Thymus (tissue), 11 donors: ENCODE measurements around the gene CTXND1. TPM values are rescaled to one million over a fixed set of nuclear protein-coding genes. Genes with fewer than 3 reads are reported as not detected.

Source experiments
- DNase-seq, 9 donors: peaks; one replicate each; pipeline ENCODE4 v3.0.0-alpha.2; 2013; ENCODE audit warnings: low spot score in 9 of 9, low read depth in 6 of 9, missing footprints in 1 of 9
- H3K27ac ChIP-seq, 2 donors: one replicate each; pipeline ENCODE4 v1.5.1; 2013; ENCODE audit warnings: control low read depth in 1 of 2, low read depth in 1 of 2, low read length in 1 of 2, mild to moderate bottlenecking in 1 of 2, moderate library complexity in 1 of 2
- H3K27me3 ChIP-seq, 2 donors: one replicate each; pipeline ENCODE4 v1.5.1; 2013; ENCODE audit warnings: low read length in 1 of 2; ENCODE audit not compliant: control insufficient read depth in 2 of 2, insufficient read depth in 1 of 2
- H3K36me3 ChIP-seq, 2 donors: one replicate each; pipeline ENCODE4 v1.5.1; 2013; ENCODE audit warnings: low read length in 1 of 2, mild to moderate bottlenecking in 1 of 2, moderate library complexity in 1 of 2; ENCODE audit not compliant: control insufficient read depth in 2 of 2, insufficient read depth in 2 of 2
- H3K4me1 ChIP-seq, 2 donors: one replicate each; pipeline ENCODE4 v1.5.1; 2013; ENCODE audit warnings: low read length in 2 of 2; ENCODE audit not compliant: control insufficient read depth in 2 of 2, insufficient read depth in 2 of 2
- H3K4me3 ChIP-seq, 2 donors: one replicate each; pipeline ENCODE4 v1.5.1; 2013; ENCODE audit warnings: low read length in 2 of 2, control low read depth in 1 of 2, mild to moderate bottlenecking in 1 of 2
- H3K9me3 ChIP-seq, 2 donors: one replicate each; pipeline ENCODE4 v1.5.1; 2013; ENCODE audit warnings: low read length in 1 of 2, mild to moderate bottlenecking in 1 of 2; ENCODE audit not compliant: control insufficient read depth in 2 of 2, insufficient read depth in 1 of 2
- WGBS: extraction: QIAGEN DNeasy Blood & Tissue Kit; methylation state at CpG from one replicate; pipeline ENCODE4 v1.1.7; 2013; 5-methylcytosine and 5-hydroxymethylcytosine counted together
- polyA plus RNA-seq: library from polyadenylated mRNA; stranded (reverse); fragments of 200-250 nt; gene quantifications from one replicate; pipeline ENCODE4 v1.2.3, GENCODE V29; 2013
- total RNA-seq: library from RNA; stranded (reverse); fragments of 120-200 nt; gene quantifications from one replicate; pipeline ENCODE4 v1.2.4, GENCODE V29; 2013
- donor health status: healthy.

CTXND1 gene
- total and polyA plus RNA-seq, 2 donors: 0.05 to 0.07 TPM

GRCh38 chr15:80194186-80194585 lies 57.8 kb downstream of the CTXND1 start:
- no peak overlapping the region for H3K4me3 ChIP-seq
- no peaks in the 10 kb centered on the region for H3K36me3 ChIP-seq
- no peaks in the 10 kb centered on the region for H3K27me3 ChIP-seq
- no peak for DNase-seq
- H3K27ac ChIP-seq: no peak overlapping the region
- H3K9me3 ChIP-seq: no peaks in the 10 kb centered on the region
- H3K4me1 ChIP-seq: no peaks in the 10 kb centered on the region
- 99% methylated on average over 1 of the region's 1 CpG for WGBS

GRCh38 chr15:80191897-80192595 lies 60.0 kb downstream of the CTXND1 start:
- H3K4me1 ChIP-seq: no peaks in the 10 kb centered on the region
- H3K27me3 ChIP-seq: no peaks in the 10 kb centered on the region
- H3K4me3 ChIP-seq: no peak overlapping the region
- H3K9me3 ChIP-seq: no peaks in the 10 kb centered on the region
- no peaks in the 10 kb centered on the region for H3K36me3 ChIP-seq
- H3K27ac ChIP-seq: no peak overlapping the region
- WGBS: 97% methylated on average over 8 of the region's 8 CpGs
- DNase-seq: no peak

- WGBS: 96% methylated on average over 2 of the region's 2 CpGs
- Histone ChIP-seq H3K9me3 (no peaks in the 10 kb centered on the region), H3K4me3 (no peak overlapping the region), H3K36me3 (no peaks in the 10 kb centered on the region), H3K27ac (no peak overlapping the region), H3K4me1 (no peaks in the 10 kb centered on the region), H3K27me3 (no peaks in the 10 kb centered on the region)
- DNase-seq: no peak
Observed at GRCh38 chr15:80191198-80191597, 60.8 kb downstream of the CTXND1 start.

GRCh38 chr15:80188251-80188650 lies 63.8 kb downstream of the CTXND1 start:
- H3K27me3 ChIP-seq: no peaks in the 10 kb centered on the region
- 93% methylated on average over 2 of the region's 2 CpGs for WGBS
- H3K9me3 ChIP-seq: no peaks in the 10 kb centered on the region
- no peaks in the 10 kb centered on the region for H3K4me1 ChIP-seq
- no peak overlapping the region for H3K27ac ChIP-seq
- DNase-seq: no peak
- no peaks in the 10 kb centered on the region for H3K36me3 ChIP-seq
- no peak overlapping the region for H3K4me3 ChIP-seq

GRCh38 chr15:80186597-80186996 lies 65.4 kb downstream of the CTXND1 start:
- no peak overlapping the region for H3K27ac ChIP-seq
- H3K4me1 ChIP-seq: no peaks in the 10 kb centered on the region
- H3K9me3 ChIP-seq: no peaks in the 10 kb centered on the region
- no peaks in the 10 kb centered on the region for H3K27me3 ChIP-seq
- no peak for DNase-seq
- no peak overlapping the region for H3K4me3 ChIP-seq
- WGBS: 98% methylated on average over 1 of the region's 1 CpG
- H3K36me3 ChIP-seq: no peaks in the 10 kb centered on the region

GRCh38 chr15:80186066-80186465 lies 65.9 kb downstream of the CTXND1 start:
- no peak overlapping the region for H3K4me3 ChIP-seq
- H3K4me1 ChIP-seq: no peaks in the 10 kb centered on the region
- H3K27me3 ChIP-seq: no peaks in the 10 kb centered on the region
- H3K36me3 ChIP-seq: peaks cover 0 to 2% of the 10 kb centered on the region in 2 donors
- no peak for DNase-seq
- no peak overlapping the region for H3K27ac ChIP-seq
- WGBS: 99% methylated on average over 7 of the region's 7 CpGs
- no peaks in the 10 kb centered on the region for H3K9me3 ChIP-seq

GRCh38 chr15:80185152-80185551 lies 66.9 kb downstream of the CTXND1 start:
- DNase-seq: no peak
- Histone ChIP-seq H3K4me3 (no peak overlapping the region), H3K27ac (no peak overlapping the region), H3K4me1 (no peaks in the 10 kb centered on the region), H3K36me3 (peaks cover 0 to 2% of the 10 kb centered on the region in 2 donors), H3K9me3 (no peaks in the 10 kb centered on the region), H3K27me3 (no peaks in the 10 kb centered on the region)
- WGBS: 97% methylated on average over 2 of the region's 2 CpGs

- 89% methylated on average over 7 of the region's 7 CpGs for WGBS
Observed at GRCh38 chr15:80184554-80184953, 67.5 kb downstream of the CTXND1 start.

GRCh38 chr15:80183886-80184285 lies 68.1 kb downstream of the CTXND1 start:
- Histone ChIP-seq H3K36me3 (peaks cover 0 to 2% of the 10 kb centered on the region in 2 donors), H3K27ac (no peak overlapping the region), H3K4me3 (no peak overlapping the region), H3K4me1 (no peaks in the 10 kb centered on the region), H3K9me3 (no peaks in the 10 kb centered on the region), H3K27me3 (no peaks in the 10 kb centered on the region)
- no peak for DNase-seq
- 97% methylated on average over 6 of the region's 6 CpGs for WGBS

More at GRCh38 chr15:80184554-80184953, 67.5 kb downstream of the CTXND1 start:
- Histone ChIP-seq H3K9me3 (no peaks in the 10 kb centered on the region), H3K27ac (no peak overlapping the region), H3K4me1 (no peaks in the 10 kb centered on the region), H3K27me3 (no peaks in the 10 kb centered on the region), H3K4me3 (no peak overlapping the region), H3K36me3 (peaks cover 0 to 2% of the 10 kb centered on the region in 2 donors)
- DNase-seq: no peak
